Subcutaneous adipose tissue (tissue), 4 donors: ENCODE data around the gene IL26. TPM values are rescaled to one million over a fixed set of nuclear protein-coding genes. Genes with fewer than 3 reads are reported as not detected.

Experiments
- CTCF ChIP-seq: fragments of 450-650 bp; IDR thresholded peaks from one replicate; pipeline ENCODE4 v1.5.1; 2016; ENCODE audit warnings: low read depth, mild to moderate bottlenecking, control low read depth, antibody characterized with exemption, moderate library complexity
- total RNA-seq, 4 donors: library from RNA; depleted of rRNA; stranded (reverse); fragments of >200 nt; gene quantifications; one replicate each; pipeline ENCODE4 v1.1.0, GENCODE V29; 2016

IL26 gene
- total RNA-seq, 4 donors from 2014 or later: not detected

- no peak for TF ChIP-seq CTCF
Observed at GRCh38 chr12:68252077-68252476, 26.5 kb upstream of the IL26 start.

GRCh38 chr12:68250454-68250853, 24.8 kb upstream of the IL26 start:
- TF ChIP-seq CTCF: no peak

GRCh38 chr12:68247785-68248184, 22.2 kb upstream of the IL26 start:
- TF ChIP-seq CTCF: no peak

- no peak for TF ChIP-seq CTCF
Observed at GRCh38 chr12:68246350-68246749, 20.7 kb upstream of the IL26 start.

GRCh38 chr12:68245180-68246021, 19.8 kb upstream of the IL26 start:
- no peak for TF ChIP-seq CTCF

GRCh38 chr12:68242777-68243176, 17.2 kb upstream of the IL26 start:
- no peak for TF ChIP-seq CTCF

- no peak for TF ChIP-seq CTCF
Observed at GRCh38 chr12:68240975-68241374, 15.4 kb upstream of the IL26 start.
